WI38 (cell line): Measurements from ENCODE around the gene MRTFB.

ENCODE experiments used
- H3K4me3 ChIP-seq: 2 replicates; pipeline ENCODE4 v1.5.1; 2011; ENCODE audit warnings: low read depth, mild to moderate bottlenecking, control low read depth, low read length
- CTCF ChIP-seq: IDR thresholded peaks from 2 replicates; pipeline ENCODE4 v1.5.1; 2012; ENCODE audit warnings: low read depth, mild to moderate bottlenecking, control low read depth, low read length

Gene MRTFB

GRCh38 chr16:14086477-14086876 is 15.4 kb downstream of the MRTFB start:
- H3K4me3 ChIP-seq, result no peak overlapping the region
- TF ChIP-seq CTCF, result no peak

- no peak overlapping the region for H3K4me3 ChIP-seq
- TF ChIP-seq CTCF, result no peak
Observed at GRCh38 chr16:14087181-14087580, 16.1 kb downstream of the MRTFB start.

- H3K4me3 ChIP-seq, result no peak overlapping the region
- no peak for TF ChIP-seq CTCF
Observed at GRCh38 chr16:14087590-14088154, 16.6 kb downstream of the MRTFB start.

- H3K4me3 ChIP-seq, result no peak overlapping the region
- no peak for TF ChIP-seq CTCF
Observed at GRCh38 chr16:14088155-14088753, 17.1 kb downstream of the MRTFB start.

- H3K4me3 ChIP-seq, result no peak overlapping the region
- TF ChIP-seq CTCF, result no peak
Observed at GRCh38 chr16:14089283-14089823, 18.2 kb downstream of the MRTFB start.

GRCh38 chr16:14092561-14092960 is 21.4 kb downstream of the MRTFB start:
- TF ChIP-seq CTCF, result no peak
- H3K4me3 ChIP-seq, result no peak overlapping the region

GRCh38 chr16:14095883-14096551 is 24.9 kb downstream of the MRTFB start:
- no peak for TF ChIP-seq CTCF
- H3K4me3 ChIP-seq, result no peak overlapping the region
